ENCODE data around the gene DDC. TPM values are rescaled to one million over a fixed set of nuclear protein-coding genes. Genes with fewer than 3 reads are reported as not detected.
"Not testable (repeated sequence)": the region's sequence is repeated elsewhere in the genome, so short reads cannot be mapped to it uniquely, and the experiment has no call there.

DDC gene
- polyA plus RNA-seq, 4 donors = 2.3 to 78.5 (median 64.9) TPM

DNA sequence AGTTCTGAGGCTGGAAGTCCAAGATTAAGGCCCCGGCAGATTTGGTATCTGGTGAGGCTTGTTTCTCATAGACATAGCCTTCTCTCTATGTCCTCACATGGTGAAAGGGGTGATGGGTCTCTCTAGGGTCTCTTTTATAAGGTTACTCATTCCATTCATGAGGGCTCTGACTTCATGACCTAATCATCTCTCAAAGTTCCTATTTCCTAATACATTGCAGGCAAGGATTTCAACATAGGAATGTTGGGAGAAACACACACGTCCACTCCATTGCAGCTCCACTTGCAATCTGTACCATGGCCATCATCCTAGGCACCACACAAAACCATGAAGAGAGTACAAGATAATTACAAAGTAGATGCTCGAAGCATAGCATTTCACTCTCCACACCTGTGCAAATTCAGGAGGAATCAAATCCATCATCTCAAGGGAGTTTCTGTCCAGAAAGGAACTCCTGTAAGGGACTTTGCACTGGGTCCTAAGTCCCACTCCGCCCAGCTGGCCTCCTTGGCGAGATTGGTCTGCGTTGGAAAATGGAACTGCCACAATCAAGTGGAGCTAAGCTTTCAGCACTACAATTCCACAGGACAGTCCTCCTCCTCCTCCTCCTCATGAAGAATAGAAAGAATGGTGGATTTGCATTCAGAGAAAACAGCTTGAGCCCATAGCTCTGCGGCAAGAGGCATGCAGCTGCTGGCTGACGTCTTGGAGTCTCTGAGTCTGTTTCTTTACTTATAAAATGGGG lies 8.8 kb downstream of the DDC start:
- no peak for DNase-seq (ENCODE audit: low read depth in 4 of 4, low spot score in 3 of 4)

DNA sequence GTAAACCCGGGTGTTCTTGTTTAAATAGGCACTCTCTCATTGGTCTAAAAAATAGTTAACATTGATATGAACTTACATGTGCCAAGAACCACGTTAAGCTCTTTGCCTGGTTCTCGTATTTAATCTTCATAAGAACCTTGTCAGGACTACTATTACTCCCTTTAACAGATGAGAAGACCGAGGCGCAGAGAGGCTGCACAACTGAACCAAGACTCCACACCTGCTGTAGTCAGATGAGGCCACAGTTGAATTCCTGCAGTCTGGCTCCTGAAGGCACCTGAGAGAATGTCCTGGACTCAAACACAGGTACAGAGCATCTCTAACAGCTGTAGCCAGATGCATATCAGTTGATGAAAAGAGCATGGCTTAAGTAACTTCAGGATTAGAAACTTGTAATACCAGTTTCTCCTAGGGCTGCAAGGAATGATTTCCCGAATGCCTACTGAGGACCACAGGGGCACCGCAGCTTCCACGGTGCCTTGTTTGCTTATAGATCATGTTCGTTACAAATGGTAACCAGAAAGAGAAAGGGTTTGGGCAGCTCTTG lies 9.5 kb downstream of the DDC start:
- no peak for DNase-seq (ENCODE audit: low read depth in 4 of 4, low spot score in 3 of 4)

DNA sequence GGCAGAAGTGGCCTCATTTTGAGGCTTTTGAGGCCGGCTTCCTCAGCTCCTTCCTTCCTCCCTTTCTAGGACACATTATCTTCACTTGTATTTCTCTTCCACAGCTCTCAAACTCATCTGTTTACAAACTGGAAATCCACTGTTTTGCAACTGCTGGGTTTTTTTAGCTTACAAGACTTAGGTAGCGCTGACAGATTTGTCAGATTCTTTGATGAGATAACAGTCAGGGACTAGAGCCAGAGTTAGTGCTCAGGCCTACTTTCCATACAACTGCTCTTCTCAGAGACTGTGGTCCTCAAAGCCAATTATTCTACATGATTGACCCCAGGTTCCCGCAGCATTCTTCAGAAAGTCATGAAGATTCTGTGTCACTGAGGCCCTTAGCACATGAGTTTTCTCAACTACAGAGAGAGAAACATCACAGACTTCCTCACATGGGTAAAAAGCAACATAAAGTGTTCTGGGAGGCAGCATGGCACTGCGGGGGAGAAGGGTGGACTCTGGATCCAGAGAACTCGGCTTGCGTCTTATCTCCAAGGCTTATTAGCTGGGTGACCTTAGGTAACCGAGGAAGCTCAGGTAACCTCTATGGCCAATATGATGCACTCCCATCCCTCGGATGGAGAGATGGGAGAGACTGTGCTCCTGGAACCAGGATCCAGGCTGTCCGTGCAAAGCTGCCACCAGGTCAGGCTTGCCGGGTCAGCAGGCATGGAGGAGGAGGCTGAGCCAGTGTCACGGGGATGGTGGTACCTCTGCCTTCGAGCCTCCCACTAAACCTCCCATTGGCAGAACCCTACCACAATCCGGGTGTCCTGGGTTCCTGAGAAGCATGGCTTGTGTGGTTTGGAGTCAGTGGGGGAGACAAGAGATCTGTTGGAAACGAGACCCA lies 10.5 kb downstream of the DDC start:
- no peak for DNase-seq (ENCODE audit: low read depth in 4 of 4, low spot score in 3 of 4)

DNA sequence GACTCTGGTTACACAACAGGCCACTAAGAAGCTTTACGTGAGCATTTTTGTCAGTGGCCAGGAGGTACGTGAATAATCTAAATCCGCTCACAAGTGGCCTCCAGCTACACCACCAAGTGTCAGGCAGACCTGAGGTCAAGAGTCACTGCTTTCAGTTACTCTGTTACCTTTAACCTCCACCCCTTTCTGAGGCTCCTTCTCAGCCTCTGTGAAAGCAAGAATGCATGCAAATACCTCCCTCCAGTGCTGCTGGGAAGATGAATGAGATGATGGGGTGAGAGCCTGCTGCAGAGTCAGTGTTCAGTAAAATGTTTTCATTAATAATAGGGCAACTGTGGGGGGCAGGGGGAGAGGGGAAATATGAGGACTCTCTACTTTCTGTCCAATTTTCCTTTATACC lies 11.2 kb downstream of the DDC start:
- DNase-seq (ENCODE audit: low read depth in 4 of 4, low spot score in 3 of 4) = no peak

DNA sequence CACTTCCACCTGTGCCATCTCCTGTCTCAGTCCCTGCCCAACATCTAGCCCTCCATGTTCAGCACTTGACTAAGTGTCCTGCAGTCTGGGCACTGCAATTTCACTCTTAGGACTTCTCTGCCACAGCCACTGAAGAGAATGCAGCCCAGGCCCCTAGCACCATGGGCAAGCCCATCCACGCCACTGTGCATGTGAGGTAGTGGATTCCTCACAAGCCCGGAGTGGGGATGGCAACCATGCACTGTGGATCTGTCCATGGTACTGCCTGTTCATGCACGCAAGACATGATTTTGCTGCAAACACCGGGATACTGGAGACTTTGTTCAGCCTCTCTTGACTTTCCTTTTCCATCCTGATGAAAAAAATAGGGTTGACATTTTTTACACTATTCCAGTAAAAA lies 12.3 kb downstream of the DDC start:
- peak in 1 of 4 donors; percentile 42 for DNase-seq (ENCODE audit: low read depth in 4 of 4, low spot score in 3 of 4)

DNA sequence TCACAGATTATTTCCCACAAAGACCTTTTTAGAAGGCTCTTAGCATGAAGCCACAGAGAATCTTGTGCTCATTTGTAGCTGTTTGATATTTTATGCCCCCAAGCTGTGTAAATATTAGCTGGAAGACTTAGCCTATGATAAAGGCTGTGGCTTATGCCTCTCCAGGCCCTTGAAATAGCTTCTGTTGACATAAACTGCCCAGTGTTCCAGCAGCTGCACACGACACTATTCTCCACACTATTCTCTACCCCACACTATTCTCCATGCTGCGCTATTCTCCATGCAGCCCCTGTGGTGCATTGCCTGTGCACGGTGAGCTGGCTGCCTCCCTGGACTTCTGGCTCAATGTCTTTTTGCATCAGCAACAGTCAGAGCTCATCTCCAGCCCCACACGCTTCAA lies 13.1 kb downstream of the DDC start:
- no peak for DNase-seq (ENCODE audit: low read depth in 4 of 4, low spot score in 3 of 4)

DNA sequence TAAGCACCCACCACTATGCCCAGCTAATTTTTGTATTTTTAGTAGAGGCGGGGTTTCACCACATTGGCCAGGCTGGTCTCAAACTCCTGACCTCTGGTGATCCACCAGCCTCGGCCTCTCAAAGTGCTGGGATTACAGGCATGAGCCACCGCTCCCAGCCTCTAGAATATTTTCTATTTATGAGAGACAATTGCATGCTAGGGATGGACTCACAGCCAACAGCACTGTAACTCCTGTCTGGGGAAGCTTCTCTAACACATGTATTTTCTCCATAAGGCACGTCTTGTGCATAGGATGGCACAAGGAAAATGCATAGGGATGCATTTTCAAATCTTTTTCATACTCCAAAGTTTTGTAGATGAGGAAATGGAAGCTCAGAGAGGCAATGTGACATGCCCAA lies 19.6 kb downstream of the DDC start:
- DNase-seq (ENCODE audit: low read depth in 4 of 4, low spot score in 3 of 4) = not testable (repeated sequence)

GRCh38 chr7:50544992-50545391 lies 20.2 kb downstream of the DDC start:
- DNase-seq (ENCODE audit: low read depth in 4 of 4, low spot score in 3 of 4) = no peak

GRCh38 chr7:50543776-50544442 lies 21.3 kb downstream of the DDC start:
- no peak for DNase-seq (ENCODE audit: low read depth in 4 of 4, low spot score in 3 of 4)

- no peak for DNase-seq (ENCODE audit: low read depth in 4 of 4, low spot score in 3 of 4)
Measured at GRCh38 chr7:50542132-50542531, 23.1 kb downstream of the DDC start.

- no peak for DNase-seq (ENCODE audit: low read depth in 4 of 4, low spot score in 3 of 4)
Measured at GRCh38 chr7:50540785-50541579, 24.2 kb downstream of the DDC start.

DNA sequence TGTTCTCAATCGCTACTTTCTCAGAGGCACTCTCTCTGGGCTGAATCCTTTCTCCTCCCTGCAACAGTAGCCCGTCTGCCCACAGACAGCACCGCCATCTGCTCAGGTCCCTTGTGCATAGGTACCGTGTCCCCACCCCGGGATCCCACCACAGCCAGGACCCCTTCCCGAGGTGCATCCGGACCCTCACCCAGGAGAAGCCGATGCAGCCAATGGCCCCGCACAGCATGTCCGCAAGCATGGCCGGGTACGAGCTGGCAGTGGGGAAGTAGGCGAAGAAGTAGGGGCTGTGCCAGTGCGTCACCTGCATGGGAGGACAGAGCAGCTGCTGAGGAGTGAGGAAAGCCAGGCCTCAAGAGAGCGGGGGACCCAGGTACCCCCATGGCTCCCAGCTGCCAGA lies 25.5 kb downstream of the DDC start:
- no peak for DNase-seq (ENCODE audit: low read depth in 4 of 4, low spot score in 3 of 4)

DNA sequence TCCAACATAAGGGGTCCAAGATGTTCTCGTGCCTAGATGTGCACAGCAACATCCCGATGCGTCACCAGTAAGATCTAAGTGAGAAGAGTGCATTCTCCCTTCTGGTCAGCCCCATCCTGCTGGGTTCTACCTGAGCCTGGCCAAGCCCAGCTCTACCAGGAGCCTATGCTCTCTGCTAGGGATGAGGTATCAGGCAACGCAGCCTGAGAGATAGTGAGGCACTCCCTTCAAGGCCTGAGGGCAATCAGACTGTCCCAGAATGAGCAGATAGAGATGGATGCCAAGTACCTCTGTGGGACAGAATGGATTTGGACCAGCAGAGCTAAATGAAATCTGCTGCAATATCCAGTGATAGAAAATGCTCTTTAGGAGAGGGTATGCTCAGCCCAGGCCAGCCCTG lies 26.7 kb downstream of the DDC start:
- no peak for DNase-seq (ENCODE audit: low read depth in 4 of 4, low spot score in 3 of 4)

DNA sequence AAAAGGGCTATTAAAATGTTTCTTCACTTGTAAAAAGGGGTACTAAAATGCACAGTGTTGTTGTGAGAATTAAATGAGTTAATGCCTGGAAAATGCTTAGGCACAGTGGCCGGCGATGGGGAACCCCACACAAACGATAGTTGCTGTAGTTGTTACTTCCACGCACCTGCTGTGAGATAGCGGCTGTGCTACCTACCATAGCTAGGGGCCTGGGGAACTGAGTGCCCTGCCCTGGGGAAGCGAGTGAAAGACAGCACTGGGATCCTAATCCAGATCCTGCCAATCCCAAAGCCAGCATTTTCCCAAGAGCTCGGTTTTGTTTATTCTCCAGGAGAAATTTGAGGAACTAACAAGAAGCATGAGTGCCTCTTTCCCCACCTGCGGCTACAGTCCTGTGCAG lies 27.8 kb downstream of the DDC start:
- DNase-seq (ENCODE audit: low read depth in 4 of 4, low spot score in 3 of 4) = no peak

- not testable (repeated sequence) for DNase-seq (ENCODE audit: low read depth in 4 of 4, low spot score in 3 of 4)
Measured at GRCh38 chr7:50535291-50535711, 29.9 kb downstream of the DDC start.

DNA sequence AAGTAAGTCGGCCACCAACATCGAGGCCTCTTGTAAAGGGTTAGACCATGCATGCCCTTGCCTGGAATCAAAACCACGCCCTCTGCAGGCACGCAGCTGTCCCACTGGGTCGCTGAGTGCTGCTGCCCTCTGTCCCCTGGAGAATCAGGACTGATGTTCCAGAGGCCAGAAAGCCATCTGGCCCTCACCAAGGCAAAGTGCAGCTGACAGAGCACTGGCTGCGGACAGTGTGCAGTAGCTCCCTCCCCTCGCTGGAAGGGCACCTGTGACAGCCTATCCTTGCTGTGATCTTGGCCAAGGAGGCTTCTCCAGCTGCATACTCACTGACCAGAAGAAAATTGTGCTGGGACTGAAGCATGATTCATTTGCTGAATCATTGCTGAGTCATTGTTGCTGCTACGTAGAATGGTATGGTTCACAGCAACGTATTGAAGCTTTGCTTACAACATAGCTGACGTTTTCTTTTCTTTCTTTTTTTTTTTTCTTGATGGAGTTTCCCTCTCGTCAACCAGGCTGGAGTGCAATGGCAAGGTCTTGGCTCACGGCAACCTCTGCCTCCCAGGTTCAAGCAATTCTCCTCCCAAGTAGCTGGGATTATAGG lies 30.4 kb downstream of the DDC start:
- DNase-seq (ENCODE audit: low read depth in 4 of 4, low spot score in 3 of 4) = no peak

DNA sequence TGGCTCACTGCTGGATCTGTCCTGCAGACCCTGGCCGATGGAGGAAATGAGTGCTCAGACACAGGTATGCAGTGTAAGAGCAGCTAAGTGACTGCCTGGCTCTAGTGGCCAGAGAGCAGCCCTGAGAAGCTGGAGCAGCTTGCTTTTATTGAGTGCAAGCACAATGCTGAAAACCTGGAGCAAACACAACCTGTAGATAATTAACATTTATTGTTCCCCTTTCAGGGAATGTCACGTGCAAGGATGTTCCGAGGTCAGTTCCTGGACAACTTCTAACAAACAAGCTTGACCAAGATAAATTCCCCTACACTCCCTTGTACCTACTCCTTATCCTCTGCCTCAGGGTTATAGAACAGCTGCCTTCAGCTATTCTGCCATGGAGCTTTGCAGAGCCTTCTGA lies 31.3 kb downstream of the DDC start:
- no peak for DNase-seq (ENCODE audit: low read depth in 4 of 4, low spot score in 3 of 4)

DNA sequence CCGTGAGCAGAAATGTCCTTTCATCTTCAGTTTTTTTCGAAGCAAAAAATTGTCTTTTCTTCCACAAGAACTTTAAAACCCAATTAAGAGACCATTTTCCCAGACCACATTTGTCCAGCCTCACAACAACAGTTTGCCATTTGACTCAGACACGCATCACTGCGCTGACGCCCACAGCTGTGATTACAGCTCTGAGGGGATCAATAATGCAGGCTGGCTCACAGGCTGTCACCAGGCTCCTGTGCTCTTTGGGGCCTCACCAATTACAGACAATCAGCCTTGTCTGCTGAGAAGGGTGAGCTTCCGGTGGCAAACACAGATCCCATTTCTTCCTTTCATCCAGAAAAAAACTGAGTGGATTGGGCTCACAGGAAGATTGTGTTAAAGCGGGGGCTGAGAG lies 33.3 kb downstream of the DDC start:
- DNase-seq (ENCODE audit: low read depth in 4 of 4, low spot score in 3 of 4) = no peak

DNA sequence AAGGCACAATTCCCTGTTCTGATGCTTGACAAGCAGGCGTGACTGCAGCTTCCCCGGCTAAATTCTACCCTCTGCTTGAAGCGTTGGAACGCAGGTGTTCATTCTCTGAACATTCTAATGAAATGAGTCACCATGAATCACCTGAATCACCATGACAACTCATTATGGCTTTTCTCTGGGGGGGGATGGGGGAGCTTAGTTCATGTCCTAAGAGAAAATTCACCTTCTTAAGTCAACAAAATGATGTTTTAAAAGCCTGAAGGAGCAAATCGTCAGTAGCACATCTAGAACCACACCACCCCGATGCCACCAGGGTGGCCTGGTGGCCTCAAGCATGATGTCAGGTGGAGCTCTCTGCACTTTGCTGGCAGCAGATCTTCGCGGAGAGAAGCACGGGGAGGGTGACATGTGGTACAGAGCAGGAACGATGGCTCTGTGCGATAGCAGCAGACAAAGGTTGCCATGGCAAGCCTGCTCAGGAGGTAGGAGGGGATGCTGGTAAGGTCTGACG lies 33.7 kb downstream of the DDC start:
- DNase-seq (ENCODE audit: low read depth in 4 of 4, low spot score in 3 of 4) = no peak

- no peak for DNase-seq (ENCODE audit: low read depth in 4 of 4, low spot score in 3 of 4)
Measured at GRCh38 chr7:50530766-50531165, 34.4 kb downstream of the DDC start.
